ENCODE measurements around the gene CPAMD8.

The CPAMD8 gene

GRCh38 chr19:17061205-17061604 is 34.6 kb upstream of the CPAMD8 start:
- DNase-seq (ENCODE audit: low read depth): no peak
- H3K4me3 ChIP-seq (ENCODE audit: low read depth, low read length): no peak overlapping the region
- TF ChIP-seq CTCF (IDR thresholded peaks at IDR 0.05; ENCODE audit: low read depth, low read length) (no peak), POLR2A (IDR thresholded peaks at IDR 0.05; ENCODE audit: extremely low read depth, insufficient read length) (no peak), MYC (IDR thresholded peaks at IDR 0.05; ENCODE audit: low read depth, low read length) (no peak), MAX (IDR thresholded peaks at IDR 0.05; ENCODE audit: low read depth, low read length) (no peak)

- H3K4me3 ChIP-seq (ENCODE audit: low read depth, low read length): no peak overlapping the region
- TF ChIP-seq MAX (IDR thresholded peaks at IDR 0.05; ENCODE audit: low read depth, low read length) (no peak), CTCF (IDR thresholded peaks at IDR 0.05; ENCODE audit: low read depth, low read length) (no peak), POLR2A (IDR thresholded peaks at IDR 0.05; ENCODE audit: extremely low read depth, insufficient read length) (no peak)
- DNase-seq (ENCODE audit: low read depth): no peak
These were observed 34.2 kb upstream of the CPAMD8 start for GRCh38 chr19:17060802-17061201.

GRCh38 chr19:17058236-17058635 is 31.6 kb upstream of the CPAMD8 start:
- H3K4me3 ChIP-seq (ENCODE audit: low read depth, low read length): no peak overlapping the region
- DNase-seq (ENCODE audit: low read depth): no peak
- TF ChIP-seq MAX (IDR thresholded peaks at IDR 0.05; ENCODE audit: low read depth, low read length) (no peak), MYC (IDR thresholded peaks at IDR 0.05; ENCODE audit: low read depth, low read length) (no peak), CTCF (IDR thresholded peaks at IDR 0.05; ENCODE audit: low read depth, low read length) (no peak), POLR2A (IDR thresholded peaks at IDR 0.05; ENCODE audit: extremely low read depth, insufficient read length) (no peak)

- TF ChIP-seq MYC (IDR thresholded peaks at IDR 0.05; ENCODE audit: low read depth, low read length) (no peak), MAX (IDR thresholded peaks at IDR 0.05; ENCODE audit: low read depth, low read length) (no peak)
- H3K4me3 ChIP-seq (ENCODE audit: low read depth, low read length): no peak overlapping the region
- no peak for DNase-seq (ENCODE audit: low read depth)
These were observed 29.0 kb upstream of the CPAMD8 start for GRCh38 chr19:17055636-17056035.

- no peak for TF ChIP-seq POLR2A (IDR thresholded peaks at IDR 0.05; ENCODE audit: extremely low read depth, insufficient read length)
- TF ChIP-seq CTCF (IDR thresholded peaks at IDR 0.05; ENCODE audit: low read depth, low read length): no peak
- no peak for TF ChIP-seq MAX (IDR thresholded peaks at IDR 0.05; ENCODE audit: low read depth, low read length)
- no peak for TF ChIP-seq MYC (IDR thresholded peaks at IDR 0.05; ENCODE audit: low read depth, low read length)
- H3K4me3 ChIP-seq (ENCODE audit: low read depth, low read length): no peak overlapping the region
- no peak for DNase-seq (ENCODE audit: low read depth)
These were observed 28.1 kb upstream of the CPAMD8 start for GRCh38 chr19:17054746-17055145.

GRCh38 chr19:17052439-17052838 is 25.8 kb upstream of the CPAMD8 start:
- no peak for TF ChIP-seq POLR2A (IDR thresholded peaks at IDR 0.05; ENCODE audit: extremely low read depth, insufficient read length)
- peak; percentile 50 for TF ChIP-seq CTCF (IDR thresholded peaks at IDR 0.05; ENCODE audit: low read depth, low read length)
- peak; percentile 68 for DNase-seq (ENCODE audit: low read depth)

More at GRCh38 chr19:17052439-17052838, 25.8 kb upstream of the CPAMD8 start:
- H3K4me3 ChIP-seq (ENCODE audit: low read depth, low read length): no peak overlapping the region

All from NB4 (cell line).